ENCODE results near the gene SH3BP2.
A peak's percentile ranks its signal among the peaks of the same experiment; 100 is the strongest.

Gene SH3BP2

DNA sequence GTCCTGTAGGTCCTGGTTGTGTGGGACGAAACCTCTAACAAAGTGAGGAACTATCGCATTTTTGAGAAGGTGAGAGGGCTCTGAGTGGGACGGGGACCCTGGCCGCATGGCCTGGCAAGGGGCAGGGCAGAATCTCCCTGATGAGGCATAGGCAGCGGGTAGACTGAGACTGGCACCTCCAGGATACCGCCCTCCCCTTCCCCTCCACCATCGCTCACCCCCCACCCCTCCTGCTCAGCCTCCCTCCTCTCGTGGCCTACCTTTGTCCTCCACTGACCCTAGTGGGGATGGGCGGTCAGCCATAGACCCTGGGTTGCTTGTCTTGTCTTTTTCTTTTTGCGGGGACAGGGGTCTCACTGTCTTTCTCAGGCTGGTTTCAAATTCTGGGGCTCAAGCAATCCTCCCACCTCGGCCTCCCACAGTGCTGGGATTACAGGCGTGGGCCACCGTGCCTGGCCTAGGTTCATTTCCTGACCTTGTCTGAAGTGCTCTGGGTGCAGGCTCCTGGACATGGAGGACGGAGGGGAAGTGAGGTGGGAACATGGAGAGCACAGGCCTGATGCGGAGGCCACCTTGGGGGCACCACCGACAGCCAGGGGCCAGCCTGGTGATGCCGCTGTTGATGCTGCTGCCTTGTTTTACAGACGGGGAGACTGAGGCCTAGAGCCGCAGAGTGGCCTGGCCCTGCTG is 40.2 kb downstream of the SH3BP2 start:
- DNase-seq (ENCODE audit: low spot score) = no peak

DNA sequence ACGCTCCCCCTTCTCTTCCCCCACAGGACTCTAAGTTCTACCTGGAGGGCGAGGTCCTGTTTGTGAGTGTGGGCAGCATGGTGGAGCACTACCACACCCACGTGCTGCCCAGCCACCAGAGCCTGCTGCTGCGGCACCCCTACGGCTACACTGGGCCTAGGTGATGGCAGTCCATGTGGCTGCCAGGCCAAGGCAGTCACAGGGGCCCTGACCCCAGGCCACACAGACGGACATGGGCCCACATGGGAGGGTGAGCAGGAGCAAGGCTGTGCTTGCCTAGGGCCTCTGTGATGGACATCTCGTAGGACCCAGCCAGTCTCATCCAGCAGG is 40.8 kb downstream of the SH3BP2 start:
- no peak for DNase-seq (ENCODE audit: low spot score)

DNA sequence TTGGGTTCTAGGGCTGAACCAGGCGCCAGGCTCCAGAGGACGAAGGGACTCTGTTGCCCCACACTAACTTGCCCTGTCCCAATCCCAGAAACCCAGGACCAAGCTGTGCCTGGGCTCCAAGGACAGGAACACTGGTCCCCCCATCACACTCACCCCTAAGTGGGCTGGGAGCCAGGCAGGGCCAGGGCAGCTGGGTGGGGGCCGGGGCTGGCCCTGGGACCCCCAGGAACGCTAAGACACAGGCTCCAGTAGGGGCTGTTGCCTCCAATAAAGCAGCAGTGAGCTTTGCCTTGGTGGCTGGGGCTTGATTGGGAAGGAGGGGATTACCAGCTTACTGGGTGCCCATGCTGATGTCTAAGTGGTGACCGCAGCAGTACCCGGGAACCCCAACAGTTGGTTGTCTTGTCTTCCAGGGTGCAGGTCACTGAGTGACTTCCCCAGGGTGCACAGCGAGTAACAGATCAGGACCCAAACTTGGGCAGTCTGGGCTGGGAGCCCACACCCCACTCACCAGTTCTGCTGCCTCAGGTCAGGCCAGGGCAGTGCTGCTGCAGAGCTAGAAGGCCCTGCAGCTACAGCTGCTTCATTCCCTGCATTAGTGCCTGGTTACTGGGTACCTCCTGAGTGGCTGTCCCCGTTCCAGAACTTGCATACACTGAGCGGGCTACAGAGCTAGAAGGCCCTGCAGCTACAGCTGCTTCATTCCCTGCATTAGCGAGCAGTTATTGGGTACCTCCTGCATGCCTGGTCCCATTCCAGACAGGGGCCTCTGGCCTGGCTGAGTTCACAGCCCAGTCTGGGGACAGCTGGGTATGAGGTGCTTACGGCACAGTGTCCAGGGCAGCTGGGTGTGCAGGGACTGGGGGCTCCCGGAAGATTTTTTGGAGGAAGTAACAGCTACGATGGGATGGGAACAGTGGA is 41.4 kb downstream of the SH3BP2 start:
- DNase-seq (ENCODE audit: low spot score) = peak; percentile 18

DNA sequence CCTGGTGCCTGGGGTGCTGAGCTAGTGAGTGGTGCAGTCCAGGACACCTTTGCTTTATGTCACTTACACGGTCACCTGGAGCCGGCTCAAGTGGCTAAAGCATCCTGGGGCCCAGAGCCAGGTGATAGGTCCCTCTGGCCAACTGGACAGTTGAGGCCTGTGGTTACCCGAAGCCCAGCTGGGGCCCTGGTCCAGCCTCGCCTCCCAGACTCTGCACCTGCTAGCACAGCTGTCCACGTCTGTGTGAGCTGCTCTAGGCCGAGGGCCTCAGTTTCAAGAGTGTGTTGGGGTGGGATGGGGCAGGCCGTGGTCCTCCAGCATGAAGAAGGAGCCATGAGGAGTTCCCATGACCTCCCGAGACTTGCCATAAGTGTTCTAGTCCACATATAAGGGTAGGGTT is 43.1 kb downstream of the SH3BP2 start:
- DNase-seq (ENCODE audit: low spot score) = no peak

DNA sequence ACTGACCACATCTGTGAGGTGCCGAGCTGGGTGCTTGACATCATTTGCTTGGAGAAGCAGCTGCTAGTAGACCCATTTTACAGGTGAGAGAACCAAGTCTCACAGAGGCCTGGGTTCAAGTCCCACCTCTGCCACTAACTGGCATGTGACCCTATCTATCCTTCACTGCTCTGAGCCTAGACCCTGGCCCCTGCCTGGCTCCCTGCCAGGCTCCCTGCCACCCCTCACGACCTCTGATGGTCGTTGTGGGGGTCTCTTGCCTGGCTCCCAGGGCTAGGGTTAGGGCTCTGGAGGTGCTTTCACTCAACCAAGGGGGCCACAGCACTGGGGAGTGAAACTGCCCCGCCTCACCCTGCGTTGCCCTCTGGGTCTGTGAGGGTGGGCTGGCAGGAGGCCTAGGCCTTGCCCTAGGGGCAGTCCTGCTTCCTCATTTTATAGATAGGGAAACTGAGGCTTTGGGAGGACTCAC is 43.5 kb downstream of the SH3BP2 start:
- DNase-seq (ENCODE audit: low spot score) = no peak

DNA sequence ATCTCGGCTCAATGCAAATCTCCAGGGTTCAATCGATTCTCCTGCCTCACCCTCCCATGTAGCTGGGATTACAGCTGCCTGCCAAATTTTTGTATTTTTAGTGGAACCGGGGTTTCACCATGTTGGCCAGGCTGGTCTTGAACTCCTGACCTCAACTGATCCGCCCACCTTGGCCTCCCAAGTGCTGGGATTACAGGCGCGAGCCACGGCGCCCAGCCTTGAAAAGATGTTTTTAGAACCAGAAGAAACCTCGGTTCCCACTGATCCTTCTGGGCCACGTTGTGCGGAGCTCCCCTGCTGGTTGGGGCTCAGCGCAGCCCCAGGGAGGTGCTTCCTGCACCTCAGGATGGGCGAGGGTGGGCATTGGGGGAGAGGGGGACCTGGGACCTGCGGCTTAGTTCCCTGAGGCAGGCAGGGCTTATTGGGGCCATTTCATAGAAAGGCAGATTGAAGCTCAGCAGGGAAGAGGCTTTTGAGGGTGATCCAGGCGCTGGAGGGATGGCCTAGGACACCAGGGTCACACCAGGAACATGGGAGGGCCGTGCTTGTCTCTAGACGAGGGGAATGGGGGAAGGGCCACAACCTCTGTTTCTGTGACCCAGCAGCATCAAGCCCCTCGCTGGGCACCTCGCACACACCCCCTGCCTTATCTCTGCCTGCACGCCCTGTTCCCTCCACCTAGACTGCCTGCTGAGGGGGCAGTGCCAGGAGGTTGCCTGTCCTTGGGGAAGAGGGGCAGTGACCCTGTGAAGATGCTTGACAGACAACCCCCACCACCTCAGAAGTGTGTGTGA is 44.4 kb downstream of the SH3BP2 start:
- DNase-seq (ENCODE audit: low spot score) = no peak

DNA sequence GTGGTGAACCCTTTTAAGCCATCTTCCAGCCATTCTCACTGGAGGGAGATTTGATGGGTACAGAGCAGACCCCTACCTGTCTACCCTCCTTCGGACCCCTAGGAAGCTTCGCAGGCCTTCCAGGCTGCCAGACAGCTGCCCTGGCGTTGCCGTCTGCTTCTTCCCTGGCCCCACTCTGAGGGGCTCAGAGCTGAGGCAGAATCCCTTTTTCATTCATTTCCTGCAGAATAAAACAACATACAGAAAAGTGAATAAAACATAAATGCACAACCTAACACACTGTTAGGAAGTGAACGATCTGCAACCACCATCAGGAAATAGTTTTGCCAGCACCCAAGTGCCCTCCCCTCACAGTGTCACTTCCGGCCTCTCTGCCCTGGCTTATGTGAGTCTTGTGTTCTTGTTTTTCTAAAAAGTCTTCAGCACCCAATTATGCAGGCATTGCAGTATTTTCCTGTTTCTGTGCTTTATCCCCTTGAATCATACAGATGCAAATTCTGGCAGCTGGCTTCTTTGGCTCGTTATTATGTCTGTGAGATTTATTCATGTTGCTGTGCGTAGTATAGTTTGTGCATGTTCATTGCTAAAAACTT is 45.1 kb downstream of the SH3BP2 start:
- no peak for DNase-seq (ENCODE audit: low spot score)

DNA sequence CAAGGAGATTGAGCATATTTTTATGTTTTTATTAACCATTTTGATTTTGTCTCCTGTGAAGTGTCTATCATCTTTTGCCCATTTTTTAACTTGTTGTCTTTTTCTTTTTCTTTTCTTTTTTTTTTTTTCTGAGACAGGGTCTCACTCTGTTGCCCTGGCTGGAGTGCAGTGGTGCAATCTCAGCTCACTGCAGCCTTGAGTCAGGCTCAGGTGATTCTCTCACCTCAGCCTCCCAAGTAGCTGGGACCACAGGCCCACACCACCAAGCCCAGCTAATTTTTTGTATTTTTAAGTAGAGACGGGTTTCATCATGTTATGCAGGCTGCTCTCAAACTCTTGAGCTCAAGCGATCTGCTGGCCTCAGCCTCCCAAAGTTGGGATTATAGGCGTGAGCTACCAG is 46.2 kb downstream of the SH3BP2 start:
- DNase-seq (ENCODE audit: low spot score) = no peak

DNA sequence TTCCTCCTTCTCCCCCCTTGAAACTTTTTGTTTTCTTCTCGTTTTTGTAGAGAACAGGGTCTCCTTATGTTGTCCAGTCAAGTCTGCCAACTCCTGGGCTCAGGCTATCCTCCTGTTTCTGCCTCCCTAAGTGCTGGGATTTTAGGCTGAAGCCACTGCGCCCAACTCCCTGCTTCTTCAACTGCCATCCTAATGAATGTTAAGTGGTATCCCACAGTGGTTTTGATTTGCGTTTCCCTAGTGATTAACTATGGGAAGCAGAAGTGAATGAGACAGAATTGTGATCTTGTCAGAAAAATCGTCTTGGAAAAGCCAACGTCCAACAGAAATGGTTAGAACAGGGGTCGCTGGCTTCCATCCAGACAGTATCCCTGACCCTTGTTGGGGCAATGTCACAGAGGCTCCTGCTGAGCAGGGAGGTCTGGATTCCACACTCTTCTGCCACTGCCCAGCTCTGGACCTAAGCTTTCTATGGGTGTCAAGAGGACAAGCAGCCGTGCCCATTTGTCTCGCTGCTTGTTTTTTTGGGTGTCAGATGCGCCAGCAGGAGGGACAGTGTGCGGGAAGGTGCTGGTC is 49.9 kb downstream of the SH3BP2 start:
- no peak for DNase-seq (ENCODE audit: low spot score)

DNA sequence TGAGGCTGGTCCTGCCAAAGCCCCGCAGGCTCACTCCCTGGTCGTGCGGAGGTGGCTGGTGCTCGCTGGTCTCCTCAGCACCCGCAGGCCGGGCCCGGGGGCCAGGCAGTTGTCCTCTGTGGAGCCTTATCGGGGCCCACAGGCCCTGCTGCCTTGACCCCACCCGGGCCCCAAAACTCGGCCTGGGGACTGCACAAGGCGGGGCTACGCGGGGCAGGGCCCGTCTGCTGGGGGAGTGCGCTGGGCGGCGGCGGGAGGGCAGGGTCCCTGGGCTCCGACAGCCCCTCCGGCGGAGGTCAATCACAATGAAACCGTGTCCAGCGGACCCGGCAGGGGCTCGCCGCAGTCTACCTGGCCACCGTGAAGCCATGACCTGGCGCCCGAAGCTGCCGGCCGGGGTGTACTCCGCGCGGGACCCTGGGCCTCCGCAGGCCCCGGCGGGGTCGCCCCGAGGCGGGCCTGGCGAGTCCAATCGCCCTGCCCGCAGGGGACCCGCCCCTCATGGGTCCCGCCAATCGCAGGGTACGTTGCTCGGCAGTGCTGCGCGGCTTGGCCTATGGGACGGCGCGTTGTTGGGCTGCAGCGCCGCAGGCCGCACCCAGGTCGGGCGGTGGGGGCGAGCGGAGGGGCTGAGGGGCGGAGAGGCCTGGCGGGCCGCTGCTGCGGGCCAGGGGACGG is 50.5 kb downstream of the SH3BP2 start, which contains the start of gene ADD1:
ADD1 (plus strand) TSS at position 582 of the 678 bp plus-strand sequence. CDS start 32,072 bp downstream, outside the sequence.
- peak; percentile 100 for DNase-seq (ENCODE audit: low spot score)

DNA sequence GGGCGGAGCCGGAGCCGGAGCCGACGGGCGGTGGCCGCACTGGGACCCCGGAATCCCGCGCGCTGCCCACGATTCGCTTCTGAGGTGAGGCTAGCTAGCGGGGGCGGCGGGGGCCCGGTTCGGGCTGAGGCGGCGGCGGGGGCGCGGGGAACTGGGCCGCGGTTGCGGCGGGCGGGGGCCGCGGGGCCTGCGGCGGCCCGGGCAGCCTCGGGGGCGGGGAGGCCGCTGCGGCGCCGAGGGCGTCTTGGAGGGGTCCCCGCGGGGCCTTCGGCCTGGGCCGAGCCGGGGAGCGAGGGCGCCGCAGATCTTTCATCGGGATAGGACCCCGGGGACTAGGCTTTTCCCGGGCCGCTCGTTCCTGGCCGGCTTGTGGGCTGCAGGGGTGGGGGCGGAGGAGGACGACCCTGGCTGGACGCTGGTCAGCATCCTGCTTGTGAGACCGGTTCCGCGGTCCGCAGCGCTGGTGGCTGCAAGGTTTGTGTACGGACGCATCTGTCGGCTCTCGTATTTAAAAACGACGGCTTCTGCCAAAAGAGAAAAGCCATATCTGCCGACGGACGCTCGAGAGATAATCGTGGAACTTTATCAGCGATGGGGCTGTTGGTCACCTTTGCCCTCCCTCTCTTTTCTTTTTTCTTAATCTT is 51.2 kb downstream of the SH3BP2 start:
- no peak for DNase-seq (ENCODE audit: low spot score)

DNA sequence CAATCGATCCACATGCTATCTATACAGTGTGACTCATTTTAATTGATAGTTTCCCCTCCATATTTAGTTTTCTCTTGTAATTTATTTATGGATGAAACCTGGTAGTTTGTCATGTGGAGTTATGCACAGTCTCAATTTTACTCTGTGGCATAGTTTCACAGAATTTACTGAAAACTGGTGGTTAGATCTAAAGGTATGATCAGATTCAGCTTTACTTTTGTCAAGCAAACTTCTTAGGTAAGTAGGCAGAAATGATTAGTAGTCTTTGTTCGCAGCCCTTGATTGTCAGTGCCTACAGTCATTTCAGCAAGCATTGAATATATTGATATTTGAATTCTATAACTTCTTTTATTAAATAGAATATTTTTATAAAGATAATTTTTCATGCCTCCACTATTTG is 53.3 kb downstream of the SH3BP2 start:
- no peak for DNase-seq (ENCODE audit: low spot score)

DNA sequence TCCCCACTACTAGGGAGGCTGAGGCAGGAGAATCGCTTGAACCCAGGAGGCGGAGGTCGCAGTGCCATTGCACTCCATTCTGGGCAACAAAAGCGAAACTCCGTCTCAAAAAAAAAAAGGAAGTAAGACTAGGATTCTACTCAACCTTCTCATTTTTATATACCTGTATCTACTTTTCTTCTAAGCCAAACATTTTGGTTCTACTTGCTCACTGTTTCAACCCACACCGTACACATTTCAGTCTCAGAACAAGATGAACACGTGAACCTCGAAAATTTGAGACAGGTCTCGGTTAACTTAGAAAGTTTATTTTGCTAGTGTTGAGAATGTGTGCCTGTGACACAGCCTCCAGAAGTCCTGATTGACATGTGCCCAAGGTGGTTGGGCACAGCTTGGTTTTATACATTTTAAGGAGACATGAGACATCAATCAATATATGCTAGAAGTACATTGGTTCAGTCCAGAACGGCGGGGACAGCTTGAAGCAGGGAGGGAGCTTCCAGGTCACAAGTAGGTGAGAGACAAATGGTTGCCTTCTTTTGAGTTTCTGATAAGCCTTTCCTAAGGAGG is 54.5 kb downstream of the SH3BP2 start:
- DNase-seq (ENCODE audit: low spot score) = no peak

DNA sequence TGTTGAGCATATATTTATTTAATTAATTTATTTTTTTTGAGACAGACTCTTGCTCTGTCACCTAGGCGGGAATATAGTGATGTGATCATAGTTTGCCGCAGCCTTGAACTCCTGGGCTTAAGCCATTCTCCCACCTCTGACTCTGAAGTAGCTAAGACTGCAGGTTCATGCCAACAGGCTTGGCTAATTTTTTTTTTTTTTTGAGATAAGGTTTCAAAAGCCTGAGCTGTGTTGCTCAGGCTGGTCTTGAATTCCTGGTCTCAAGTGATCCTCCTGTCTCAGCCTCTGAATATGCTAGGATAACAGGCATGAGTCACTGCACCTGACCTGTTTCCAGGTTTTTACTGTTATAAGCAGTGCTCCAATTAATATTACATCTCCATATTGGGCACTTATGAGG is 55.6 kb downstream of the SH3BP2 start:
- no peak for DNase-seq (ENCODE audit: low spot score)

DNA sequence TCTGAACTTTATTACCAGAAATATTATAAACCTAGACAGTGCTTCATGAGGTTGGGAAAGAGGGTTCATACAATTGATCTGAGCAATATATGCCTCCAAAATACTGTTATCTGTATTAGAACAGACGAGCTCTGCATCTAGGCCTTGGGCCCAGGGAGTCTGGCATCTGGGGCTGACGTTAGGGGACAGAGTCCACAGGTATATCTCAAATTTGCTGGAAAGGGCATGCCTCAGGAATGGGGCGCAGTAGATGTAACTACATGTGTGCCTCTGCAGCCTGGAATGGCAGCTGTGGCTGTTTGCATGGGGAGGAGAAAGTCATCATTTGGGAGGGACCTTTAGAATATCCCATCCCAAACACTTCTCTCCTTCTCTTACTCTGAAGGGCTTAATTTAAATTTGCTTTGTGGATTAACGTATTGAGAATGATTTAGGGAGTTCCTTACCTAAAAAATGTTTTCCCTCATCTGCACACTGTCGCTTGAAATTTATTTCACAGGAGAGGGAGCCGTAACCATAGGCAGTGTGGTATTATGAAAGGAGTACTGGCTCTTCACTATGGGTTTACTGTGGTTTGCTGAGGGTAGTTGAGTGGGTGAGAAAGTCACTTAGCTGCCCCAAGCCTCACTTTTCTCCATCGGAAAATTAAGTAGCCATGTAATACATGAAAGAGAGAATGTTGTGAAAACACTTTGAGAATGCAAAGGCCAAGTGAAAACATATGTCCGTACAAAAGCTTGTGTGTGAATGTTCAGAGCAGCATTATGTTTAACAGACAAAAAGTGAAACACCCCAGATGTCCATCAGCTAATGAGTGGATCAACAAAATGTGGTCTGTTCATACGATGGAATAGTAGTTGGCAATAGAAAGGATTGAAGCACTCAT is 56.6 kb downstream of the SH3BP2 start:
- DNase-seq (ENCODE audit: low spot score) = no peak

DNA sequence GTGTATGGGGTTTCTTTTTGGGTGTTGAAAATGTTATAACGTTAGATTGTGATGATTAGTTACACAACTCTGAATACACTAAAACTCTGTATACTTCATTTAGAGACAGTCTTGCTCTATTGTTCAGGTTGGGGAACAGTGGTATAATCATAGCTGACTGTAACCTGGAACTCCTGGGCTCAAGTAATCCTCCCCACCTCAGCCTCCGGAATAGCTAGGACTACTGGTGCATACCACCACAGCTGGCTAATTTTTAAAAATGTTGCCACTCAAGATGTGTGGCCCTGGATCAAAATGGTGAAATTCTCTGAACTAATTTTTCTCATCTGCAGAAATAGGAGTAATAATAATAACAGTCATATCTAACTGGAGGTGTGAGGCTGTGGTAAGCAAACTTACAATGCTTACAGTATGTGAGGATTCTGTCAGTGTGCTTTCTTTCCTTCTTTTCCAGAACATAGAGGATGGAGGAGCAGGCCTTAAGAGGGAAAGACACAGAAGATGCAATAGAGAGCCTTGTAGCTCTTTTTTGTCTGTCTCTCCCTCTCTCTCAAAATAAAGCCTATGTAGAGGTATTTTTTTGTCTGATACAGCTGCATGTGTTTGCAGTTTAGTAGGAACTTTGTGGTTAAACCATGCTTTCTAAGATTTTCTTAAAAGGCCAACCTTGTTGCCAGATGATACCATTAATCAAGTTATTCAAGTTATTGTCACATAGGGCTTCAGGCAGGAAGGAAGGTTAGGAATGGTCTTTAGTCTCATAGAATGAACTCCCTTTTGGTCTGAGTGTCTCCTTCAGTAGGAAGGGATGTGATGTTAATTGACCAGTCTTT is 58.3 kb downstream of the SH3BP2 start:
- no peak for DNase-seq (ENCODE audit: low spot score)

DNA sequence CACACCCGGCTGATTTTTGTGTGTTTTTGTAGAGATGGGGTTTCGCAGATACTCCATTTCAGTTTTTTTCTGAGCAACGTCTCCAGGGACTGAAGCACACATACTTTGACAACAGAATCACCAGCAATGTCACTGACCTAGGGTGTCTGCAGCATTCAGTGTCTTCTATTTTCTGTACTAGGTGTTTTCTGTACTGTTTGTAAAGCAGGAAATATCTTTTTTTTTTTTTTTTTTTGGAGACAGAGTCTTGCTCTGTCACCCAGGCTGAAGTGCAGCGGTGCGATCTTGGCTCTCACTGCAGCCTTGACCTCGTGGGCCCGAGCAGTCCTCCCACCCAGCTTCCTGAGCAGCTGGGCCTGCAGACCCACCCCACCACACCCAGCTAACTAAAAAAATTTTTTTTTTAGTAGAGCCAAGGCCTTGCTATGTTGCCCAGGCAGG is 59.6 kb downstream of the SH3BP2 start:
- no peak for DNase-seq (ENCODE audit: low spot score)

DNA sequence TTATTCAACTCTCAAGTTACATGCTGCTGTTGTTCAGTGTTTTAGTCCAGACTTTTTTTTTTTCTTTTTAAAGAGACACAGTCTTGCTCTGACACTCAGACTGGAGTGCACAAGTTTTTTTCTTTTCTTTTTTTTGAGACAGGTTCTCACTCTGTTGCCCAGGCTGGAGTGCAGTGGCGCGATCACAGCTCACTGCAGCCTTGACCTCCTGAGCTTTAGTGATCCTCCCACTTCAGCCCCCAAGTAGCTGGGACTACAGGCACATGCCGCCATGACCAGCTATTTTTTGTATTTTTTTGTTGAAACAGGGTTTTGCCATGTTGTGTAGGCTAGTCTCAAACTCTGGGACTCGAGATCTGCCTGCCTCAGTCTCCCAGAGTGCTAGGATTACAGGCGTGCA is 62.7 kb downstream of the SH3BP2 start:
- DNase-seq (ENCODE audit: low spot score) = no peak

Data from D341Med (cell line).